Left ventricle myocardium inferior (tissue), 1 donor: ENCODE data around the gene NUBP2. TPM values are rescaled to one million over a fixed set of nuclear protein-coding genes. Genes with fewer than 3 reads are reported as not detected.

ENCODE experiments used
- DNase-seq: peaks from one replicate; pipeline ENCODE4 v3.0.0-alpha.2; 2020
- H3K27ac ChIP-seq: fragments of 200-600 bp; replicated peaks from 2 replicates; pipeline ENCODE4 v1.8.0; 2021
- H3K27me3 ChIP-seq: fragments of 200-600 bp; 2 replicates; pipeline ENCODE4 v1.8.0; 2021; ENCODE audit warnings: low read depth
- H3K36me3 ChIP-seq: fragments of 200-600 bp; 2 replicates; pipeline ENCODE4 v1.8.0; 2021
- H3K4me1 ChIP-seq: fragments of 200-600 bp; 2 replicates; pipeline ENCODE4 v1.8.0; 2021
- H3K4me3 ChIP-seq: fragments of 200-600 bp; 2 replicates; pipeline ENCODE4 v1.8.0; 2021; ENCODE audit warnings: mild to moderate bottlenecking, moderate library complexity
- H3K9me3 ChIP-seq: fragments of 200-600 bp; replicated peaks from 2 replicates; pipeline ENCODE4 v1.8.0; 2021
- CTCF ChIP-seq: fragments of 200-600 bp; IDR thresholded peaks from 2 replicates; pipeline ENCODE4 v1.8.0; 2021; ENCODE audit warnings: antibody characterized with exemption, mild to moderate bottlenecking, borderline replicate concordance
- intact Hi-C: fragments of 100-400 bp; cut with micrococcal nuclease; formaldehyde crosslinking; loops from one replicate; pipeline ENCODE4 v1.11.0; 2022
- total RNA-seq: library from RNA; stranded (reverse); fragmentation: NEBNext Ultra II Directional; extraction: Animal tissue kit (Norgen Biotek cat#: 25700); gene quantifications from one replicate; pipeline ENCODE4 v1.2.1, GENCODE V29; 2021
- donor health status: DM: no; HTN: yes; CAD: no; lungs with severe emphysema.

Gene NUBP2
- total RNA-seq, 1 donor from 2014 or later: 36.2 TPM

DNA sequence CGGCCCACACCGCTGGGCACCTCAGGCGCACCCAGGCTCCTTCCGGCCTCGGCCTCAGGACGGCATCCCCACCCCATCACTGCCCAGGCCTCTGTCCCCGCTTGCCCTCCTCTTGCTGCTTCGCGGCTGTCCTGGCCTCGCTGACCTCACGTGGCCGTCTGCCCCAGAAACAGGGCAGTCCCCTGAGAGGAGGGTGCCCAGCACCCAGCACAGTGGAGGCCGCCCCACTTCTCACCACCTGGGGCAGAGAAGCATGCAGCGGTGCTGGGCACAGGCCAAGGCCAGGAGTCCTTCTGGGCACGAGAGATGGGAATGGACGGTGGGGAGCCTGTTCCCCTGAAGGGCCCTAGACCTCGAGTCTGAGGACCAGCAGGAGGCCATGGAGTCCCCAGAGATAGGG lies 35.0 kb downstream of the NUBP2 start:
- H3K4me3 ChIP-seq: no peak overlapping the region
- peaks cover 94% of the 10 kb centered on the region for H3K36me3 ChIP-seq
- no peaks in the 10 kb centered on the region for H3K27me3 ChIP-seq
- H3K27ac ChIP-seq: no peak overlapping the region
- H3K9me3 ChIP-seq: no peaks in the 10 kb centered on the region
- H3K4me1 ChIP-seq: no peaks in the 10 kb centered on the region
- DNase-seq: no peak
- intact Hi-C loops: no loop called here
- no peak for TF ChIP-seq CTCF

- Histone ChIP-seq H3K4me3 (no peak overlapping the region), H3K4me1 (peaks cover 2% of the 10 kb centered on the region), H3K27me3 (no peaks in the 10 kb centered on the region), H3K9me3 (no peaks in the 10 kb centered on the region), H3K36me3 (peaks cover 95% of the 10 kb centered on the region), H3K27ac (no peak overlapping the region)
- intact Hi-C loops: no loop called here
- DNase-seq: no peak
- TF ChIP-seq CTCF: no peak
Measured at GRCh38 chr16:1818204-1818872, 35.6 kb downstream of the NUBP2 start.

- Histone ChIP-seq H3K27ac (no peak overlapping the region), H3K4me3 (no peak overlapping the region), H3K9me3 (no peaks in the 10 kb centered on the region), H3K27me3 (no peaks in the 10 kb centered on the region), H3K36me3 (peaks cover 88% of the 10 kb centered on the region), H3K4me1 (peaks cover 9% of the 10 kb centered on the region)
- DNase-seq: no peak
- intact Hi-C loops: no loop called here
- TF ChIP-seq CTCF: no peak
Measured at GRCh38 chr16:1818873-1819525, 36.2 kb downstream of the NUBP2 start.

- intact Hi-C loops: no loop called here
- H3K9me3 ChIP-seq: no peaks in the 10 kb centered on the region
- H3K27me3 ChIP-seq: no peaks in the 10 kb centered on the region
- peaks cover 15% of the 10 kb centered on the region for H3K4me1 ChIP-seq
- TF ChIP-seq CTCF: no peak
- DNase-seq: no peak
- no peak overlapping the region for H3K4me3 ChIP-seq
- H3K27ac ChIP-seq: no peak overlapping the region
- peaks cover 82% of the 10 kb centered on the region for H3K36me3 ChIP-seq
Measured at GRCh38 chr16:1819611-1820010, 36.9 kb downstream of the NUBP2 start.

DNA sequence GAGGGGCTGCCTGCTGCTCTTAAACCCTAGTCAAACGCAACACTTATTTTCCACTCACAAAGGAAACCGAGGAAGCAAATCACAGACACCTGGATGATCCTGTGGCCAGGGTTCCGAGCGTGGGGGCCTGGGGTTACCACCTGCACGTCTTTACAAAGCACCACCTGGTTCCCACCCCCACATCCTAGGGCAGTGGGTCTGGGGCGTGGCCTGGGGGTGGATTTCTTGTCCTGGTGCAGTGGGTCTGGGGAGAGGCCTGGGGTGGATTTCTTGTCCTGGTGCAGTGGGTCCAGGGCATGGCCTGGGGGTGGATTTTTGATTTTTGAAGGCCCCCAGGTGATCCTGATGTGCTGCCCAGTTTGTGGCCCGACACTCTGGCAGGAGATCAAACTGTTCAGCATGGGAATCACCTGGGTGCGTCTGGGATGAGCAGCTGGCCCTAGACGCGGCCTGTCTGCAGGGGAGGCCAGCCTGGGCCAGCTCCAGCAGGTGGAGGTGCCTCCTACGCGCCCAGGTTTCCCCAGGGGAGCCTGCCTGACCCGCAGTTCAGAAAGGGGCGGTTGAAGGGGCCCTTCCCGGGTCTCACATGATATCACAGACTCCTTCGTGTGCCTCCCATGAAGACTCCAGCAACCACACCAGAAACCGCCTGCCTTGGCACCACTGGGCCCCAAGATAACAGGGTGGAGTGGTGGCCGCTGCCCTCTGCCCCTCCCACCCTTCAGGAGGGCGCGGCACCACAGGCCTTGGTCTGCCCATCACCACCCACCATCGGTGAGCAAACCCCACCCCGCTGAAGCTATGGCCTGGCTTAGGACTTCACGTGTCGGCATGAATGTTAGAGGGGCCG lies 37.6 kb downstream of the NUBP2 start:
- peaks cover 76% of the 10 kb centered on the region for H3K36me3 ChIP-seq
- H3K4me3 ChIP-seq: no peak overlapping the region
- no peak overlapping the region for H3K27ac ChIP-seq
- DNase-seq: no peak
- H3K4me1 ChIP-seq: peaks cover 22% of the 10 kb centered on the region
- intact Hi-C loops: no loop called here
- H3K27me3 ChIP-seq: no peaks in the 10 kb centered on the region
- no peak for TF ChIP-seq CTCF
- H3K9me3 ChIP-seq: no peaks in the 10 kb centered on the region
